HS-5 (cell line): Measurements from ENCODE around the gene NPBWR2.
"Not testable (repeated sequence)": the region's sequence is repeated elsewhere in the genome, so short reads cannot be mapped to it uniquely, and the experiment has no call there.

Experiments
- DNase-seq: peaks from one replicate; pipeline ENCODE4 v3.0.0-alpha.2; 2012; ENCODE audit warnings: low read depth

The NPBWR2 gene

DNA sequence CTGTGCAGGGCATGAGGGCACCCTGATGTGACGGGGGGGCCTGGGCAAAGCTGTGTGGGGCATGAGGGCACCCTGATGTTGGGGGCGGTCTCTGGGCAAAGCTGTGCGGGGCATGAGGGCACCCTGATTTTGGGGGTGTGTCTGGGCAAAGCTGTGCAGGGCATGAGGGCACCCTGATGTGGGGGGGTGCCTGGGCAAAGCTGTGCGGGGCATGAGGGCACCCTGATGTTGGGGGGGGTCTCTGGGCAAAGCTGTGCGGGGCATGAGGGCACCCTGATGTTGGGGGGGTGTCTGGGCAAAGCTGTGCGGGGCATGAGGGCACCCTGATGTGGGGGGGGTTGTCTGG, 10.0 kb upstream of the NPBWR2 start:
- not testable (repeated sequence) for DNase-seq

DNA sequence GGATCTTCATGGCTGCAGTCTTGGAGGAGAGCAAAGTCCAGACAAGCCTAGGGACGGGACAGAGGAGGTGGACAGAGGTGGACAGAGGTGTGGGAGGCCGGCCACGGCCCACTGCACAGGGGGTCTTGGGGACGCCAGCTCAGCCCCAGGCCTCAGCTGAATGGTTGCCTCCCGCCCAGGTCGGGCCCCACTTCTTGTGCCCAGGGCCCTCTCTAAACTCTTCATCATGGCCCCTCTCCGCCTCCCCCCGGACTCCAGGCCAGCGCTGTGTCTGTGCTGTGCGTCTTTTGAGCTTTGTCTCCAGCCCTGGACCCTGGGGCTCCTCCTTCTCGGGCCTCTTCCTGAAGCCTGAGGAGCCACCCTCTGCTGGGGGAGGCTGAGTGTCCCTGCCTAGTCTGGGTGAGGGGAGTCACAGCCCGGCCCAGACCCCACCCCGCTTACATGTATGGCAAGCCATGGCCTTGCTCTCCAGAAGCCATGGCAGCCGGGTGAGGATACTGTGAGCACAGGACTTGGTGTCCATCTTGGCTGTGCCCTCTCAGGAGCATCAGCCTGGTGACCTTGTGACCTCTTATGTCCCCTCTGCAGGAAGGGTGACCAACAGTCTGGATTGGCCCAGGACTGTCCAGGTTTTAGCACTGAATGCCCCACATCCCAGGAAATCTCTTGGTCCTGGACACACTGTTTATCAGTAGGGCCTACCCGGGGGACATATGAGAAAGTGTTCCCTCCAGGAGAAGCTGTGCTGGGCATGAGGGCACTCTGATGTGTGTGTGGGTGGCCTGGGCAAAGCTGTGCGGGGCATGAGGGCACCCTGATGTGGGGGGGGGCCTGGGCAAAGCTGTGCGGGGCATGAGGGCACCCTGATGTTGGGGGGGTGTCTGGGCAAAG, 9.4 kb upstream of the NPBWR2 start:
- DNase-seq: no peak

DNA sequence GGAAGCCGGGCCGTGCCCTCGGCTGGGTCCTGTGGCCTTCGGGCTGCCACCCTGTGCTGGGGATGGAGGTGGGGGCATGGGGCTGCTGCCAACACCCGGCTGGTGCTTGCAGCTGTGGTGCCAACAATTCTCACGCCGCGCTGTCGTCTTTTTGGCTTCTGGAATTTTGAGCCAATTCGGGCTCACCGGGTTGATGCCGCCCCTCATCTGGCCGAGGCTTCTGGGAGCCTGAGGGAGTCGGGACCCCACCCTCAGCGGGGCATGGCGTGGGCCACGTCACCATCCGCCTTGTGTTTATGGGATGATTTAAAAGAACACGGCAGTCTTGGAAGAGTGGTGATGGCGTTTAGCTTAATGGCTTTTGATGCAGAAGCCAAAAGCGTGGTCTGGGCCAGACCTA, 8.7 kb upstream of the NPBWR2 start:
- no peak for DNase-seq

DNA sequence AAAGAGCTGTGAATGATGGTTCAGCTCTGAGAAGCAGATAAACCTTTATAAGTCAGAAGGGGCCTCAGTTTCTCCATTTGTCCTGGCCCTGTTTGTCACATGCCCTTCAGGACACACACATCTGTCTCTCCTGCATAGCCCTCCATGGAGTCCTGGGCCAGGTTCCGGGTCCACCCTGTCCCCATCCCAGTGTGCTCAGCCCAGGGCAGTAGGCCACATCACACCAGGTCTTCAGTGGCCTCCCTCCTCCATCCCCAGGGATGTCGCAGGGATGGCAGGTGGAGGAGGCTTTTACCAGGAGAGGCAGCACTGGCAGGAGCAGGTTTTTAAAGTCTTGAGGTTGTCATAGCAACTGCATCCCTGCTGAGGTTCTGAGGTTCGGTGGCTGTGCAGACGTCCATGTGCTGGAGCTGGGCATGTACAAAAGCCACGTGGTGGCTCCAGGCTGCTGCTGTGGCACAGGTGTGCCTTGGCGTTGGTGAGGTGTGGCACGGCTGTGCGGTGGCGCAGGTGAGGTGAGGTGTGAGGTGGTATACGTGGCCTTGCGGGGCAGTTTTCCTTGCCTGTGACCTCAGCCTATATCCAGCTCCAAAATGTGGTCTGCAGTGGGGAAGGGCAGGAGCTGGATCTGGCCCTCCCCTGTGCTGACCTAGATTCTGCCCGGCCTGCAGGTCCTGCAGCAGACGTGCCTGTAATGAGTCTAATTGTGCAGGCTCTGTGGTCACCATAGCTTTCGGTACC, 8.0 kb upstream of the NPBWR2 start:
- no peak for DNase-seq

DNA sequence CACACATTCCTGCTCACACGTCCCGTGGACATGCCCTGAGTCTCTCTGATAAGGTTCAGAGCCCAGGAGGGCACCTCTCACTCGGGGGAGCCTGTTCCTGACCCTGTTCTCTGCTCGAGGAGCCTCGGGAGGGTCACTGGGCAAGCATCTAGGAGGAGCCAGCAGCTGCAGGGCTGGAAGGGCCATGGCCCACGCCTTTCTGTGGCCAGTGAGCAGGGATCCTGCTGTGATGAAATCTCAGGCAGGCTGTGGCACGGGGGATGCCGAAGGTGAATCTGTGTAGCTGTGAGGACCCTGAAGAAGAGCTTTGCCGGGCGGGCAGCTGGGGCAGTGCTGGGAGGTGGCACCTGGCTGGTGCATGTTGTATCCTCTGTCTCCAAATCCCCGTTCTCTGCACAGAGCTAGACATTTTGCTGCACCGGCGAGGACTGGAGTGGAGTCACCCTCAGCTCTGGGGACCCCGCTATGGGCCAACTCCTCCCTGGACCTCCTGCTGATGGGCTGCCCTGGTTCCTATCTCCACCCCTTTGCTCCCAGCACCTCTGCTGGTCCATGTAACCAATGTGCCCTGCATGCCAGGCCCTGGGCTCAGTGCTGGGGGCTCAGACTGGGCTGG, 7.1 kb upstream of the NPBWR2 start:
- DNase-seq: no peak

DNA sequence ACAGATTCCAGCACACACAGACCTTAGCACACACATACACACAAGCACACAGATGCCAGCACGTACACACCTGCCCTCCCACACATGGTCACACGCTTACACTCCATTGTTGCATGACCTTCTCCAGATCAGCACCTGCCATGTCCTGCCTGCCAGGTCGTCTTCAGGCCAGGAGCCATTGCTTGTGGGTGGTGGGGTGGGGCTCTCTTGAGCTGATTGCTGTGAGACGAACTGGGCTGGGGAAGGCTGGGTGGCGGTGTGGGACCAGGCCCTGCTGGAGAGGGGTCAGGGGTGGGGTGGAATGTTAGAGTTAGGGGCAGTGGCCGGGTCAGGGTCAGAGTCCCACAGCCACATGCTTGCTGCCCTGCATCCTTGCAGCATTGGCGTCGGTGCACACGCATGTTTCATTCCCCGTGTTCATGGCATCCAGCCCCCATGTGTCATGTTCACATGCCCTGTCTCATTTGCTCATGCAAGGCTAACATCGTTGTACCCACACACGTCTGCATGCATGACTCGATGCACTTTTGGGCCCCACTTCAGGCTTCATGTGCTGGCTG, 6.5 kb upstream of the NPBWR2 start:
- DNase-seq: no peak

DNA sequence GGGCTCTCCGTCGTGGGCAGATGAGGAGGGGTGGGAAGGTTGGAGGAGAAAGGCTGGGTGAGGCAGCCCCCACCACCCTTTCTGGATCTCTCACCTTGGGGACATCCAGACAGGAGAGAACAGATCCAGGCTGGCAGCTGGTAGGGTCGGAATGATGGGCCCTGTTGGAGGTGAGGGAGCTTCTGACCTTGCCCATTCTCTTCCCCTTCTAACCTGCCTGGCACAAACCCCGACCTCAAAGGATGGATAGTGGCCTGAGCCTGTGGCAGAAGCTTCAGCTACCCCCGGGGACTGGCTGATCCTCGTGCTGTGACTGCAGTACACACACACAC, 6.0 kb upstream of the NPBWR2 start:
- DNase-seq: no peak

DNA sequence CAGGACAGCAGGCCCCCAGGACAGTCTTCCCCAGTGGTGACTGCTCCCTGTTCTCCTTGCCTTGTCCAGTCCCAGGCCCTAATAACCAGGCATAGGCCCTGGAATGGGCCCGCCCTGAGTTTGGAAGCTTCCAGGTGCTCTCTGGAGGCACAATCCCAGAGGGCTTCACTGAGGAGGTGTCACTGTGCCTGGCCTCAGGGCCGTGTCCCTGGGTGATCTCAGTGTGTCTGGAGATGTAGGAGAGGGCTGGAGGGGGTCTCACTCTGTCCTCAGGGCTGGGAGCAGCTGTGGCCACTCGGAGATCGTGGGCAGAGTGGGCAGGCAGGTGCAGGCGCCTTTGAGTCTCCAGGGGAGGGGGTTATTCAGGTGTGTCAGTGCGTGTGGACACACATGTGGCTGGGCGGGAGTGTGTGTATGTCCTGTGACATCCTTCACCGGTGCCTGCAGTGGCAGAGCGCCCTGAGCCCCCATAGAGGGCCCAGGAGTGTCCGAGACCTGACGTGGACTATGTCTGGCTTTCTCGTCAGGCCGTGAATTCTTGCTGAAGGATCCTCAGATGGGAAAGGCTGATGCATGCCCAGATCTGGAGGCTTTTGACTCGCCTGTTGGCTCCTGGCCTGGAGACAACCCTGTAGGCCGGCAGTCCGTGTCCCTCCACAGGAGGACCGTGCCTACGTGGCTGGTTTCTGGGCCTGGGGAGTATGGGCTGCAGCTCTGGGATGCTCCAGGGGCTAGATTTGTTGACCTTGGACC, 5.5 kb upstream of the NPBWR2 start:
- DNase-seq: no peak

DNA sequence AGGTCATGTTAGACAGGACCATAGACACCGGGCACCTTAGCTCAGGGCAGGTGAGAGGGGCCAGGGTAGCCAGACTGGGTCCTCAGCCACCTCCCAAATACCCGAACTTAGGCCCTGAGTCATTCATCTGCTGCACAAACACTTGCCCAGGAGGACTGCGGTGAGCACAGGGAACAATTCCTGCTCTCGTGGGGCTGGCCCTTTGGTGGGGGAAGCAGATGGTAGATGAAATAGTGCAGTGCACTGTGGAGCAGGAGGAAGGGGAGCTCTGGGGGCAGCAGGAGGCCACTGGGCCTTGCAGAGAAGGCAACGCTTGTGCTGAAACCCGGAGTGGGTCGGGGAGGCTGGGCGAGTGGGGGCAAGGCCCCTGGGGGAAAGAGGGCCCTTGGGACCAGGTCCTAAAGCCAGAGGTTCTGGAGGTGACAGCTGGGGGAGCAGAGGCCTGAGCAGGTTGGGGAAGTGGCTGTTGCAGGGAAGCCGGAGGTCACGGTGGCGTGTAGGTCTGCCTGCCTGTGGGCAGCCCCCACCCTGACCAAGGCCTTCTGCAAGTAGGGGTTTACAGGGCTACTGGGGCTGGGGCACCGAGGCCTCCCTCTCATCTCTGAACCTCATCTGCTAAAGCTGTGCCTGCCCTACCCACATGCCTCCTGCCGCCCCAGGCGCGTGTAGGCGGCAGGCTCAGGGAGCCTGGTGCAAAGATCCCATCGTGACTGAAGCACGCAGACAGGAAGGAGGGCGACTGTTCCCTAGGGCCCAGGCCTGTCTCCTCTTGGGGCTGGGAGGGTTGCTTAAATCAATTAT, 4.7 kb upstream of the NPBWR2 start:
- DNase-seq: no peak

DNA sequence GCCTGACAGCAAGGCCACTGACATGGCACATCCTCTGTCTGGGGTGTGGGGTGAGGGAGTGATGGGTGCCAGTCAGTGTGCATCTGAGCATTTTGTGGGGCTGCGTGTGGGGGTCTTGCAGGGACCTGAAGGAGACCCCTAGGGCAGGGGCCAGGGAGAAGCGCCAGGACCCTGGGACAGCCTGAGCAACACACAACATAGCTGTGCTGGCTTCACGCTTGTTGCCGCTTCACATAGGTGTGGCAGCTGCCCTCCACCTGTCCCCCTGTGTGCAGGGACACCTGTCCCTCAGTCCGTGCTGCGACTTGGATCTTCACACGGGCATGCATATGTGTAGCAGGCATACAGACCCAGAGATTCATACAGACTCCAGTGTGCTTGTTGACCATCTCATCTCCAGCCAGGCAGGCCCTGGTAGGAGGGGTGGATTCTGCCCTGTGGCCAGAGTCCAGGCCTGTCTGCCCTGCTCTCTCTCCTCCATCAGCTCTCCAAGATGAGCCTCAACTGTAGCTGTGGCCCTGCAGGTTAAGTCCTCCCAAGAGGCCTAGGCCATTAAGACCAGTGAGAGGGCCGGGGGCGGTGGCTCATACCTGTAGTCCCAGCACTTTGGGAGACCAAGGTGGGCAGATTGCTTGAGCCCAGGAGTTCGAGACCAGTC, 3.2 kb upstream of the NPBWR2 start:
- DNase-seq: no peak

DNA sequence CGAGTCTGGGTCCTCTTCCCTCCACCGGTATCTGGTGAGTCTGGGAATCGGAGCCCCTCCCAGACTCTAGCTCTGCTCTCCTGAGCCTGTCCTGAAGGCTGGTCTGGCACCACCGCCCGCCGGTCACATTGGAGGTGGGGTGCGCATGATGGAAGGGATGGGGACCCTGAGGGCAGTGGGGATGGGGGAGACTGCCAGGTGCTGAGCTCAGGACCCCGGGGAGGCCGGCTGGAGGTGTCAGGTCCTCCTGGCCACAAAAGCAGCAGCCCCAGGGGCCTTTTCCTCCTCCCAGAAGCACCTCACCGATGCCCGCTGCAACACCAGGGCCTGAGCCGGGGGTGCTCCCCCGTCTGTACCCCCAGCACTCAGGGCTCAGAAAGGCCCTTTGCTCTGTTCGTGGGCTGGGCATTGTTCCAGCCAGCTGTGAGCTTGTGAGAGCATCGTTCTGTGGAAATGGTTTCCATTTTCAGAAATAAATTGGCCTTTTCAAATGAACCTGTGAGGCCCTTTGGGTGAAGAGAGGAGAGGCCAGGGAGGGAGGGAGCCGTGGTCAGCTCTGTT, 2.5 kb upstream of the NPBWR2 start:
- DNase-seq: no peak

DNA sequence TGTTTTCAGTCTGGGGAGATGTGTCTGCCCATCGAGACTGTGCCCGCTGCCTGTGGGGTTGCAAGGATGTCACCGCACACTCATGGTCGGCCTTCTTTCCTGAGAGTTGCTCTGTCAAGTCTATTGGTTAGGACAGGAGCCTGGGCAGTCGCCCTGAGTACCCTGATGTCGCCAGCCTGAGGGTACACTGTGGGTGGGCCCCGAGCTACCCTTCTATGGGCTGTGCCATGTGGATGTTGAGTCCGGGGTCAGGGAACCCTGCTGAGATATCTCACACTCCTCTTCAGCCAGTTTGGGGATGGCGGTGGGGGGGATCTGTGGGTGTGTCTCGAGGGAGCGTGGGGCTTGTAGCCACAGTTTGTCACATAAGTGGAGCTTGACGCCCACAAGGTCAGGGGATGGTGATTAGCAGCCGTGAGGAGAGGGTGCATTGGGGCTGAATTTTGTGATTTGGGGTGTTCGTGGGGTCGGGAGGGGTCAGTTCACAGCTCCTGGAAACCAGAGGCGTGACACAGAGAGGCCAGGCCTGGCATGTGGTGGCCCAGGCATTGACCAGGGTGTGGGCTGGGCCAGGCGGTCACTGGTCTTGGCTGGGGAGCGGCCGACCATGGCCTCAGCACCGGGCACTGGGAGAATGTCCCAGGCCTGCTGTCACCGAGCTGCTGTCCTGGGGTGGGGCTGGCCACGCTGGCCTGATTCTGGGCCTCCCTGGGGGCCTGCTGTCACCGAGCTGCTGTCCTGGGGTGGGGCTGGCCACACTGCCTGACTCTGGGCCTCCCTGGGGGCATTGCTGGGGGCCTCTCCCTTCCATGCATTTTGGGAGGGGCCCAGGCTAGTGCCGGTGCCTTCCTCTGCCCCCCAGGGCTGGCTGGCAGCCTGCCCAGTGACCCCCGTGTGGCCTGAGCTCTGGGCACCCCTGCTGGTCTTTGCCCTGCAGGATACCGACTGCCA, 1.6 kb upstream of the NPBWR2 start:
- DNase-seq: no peak

DNA sequence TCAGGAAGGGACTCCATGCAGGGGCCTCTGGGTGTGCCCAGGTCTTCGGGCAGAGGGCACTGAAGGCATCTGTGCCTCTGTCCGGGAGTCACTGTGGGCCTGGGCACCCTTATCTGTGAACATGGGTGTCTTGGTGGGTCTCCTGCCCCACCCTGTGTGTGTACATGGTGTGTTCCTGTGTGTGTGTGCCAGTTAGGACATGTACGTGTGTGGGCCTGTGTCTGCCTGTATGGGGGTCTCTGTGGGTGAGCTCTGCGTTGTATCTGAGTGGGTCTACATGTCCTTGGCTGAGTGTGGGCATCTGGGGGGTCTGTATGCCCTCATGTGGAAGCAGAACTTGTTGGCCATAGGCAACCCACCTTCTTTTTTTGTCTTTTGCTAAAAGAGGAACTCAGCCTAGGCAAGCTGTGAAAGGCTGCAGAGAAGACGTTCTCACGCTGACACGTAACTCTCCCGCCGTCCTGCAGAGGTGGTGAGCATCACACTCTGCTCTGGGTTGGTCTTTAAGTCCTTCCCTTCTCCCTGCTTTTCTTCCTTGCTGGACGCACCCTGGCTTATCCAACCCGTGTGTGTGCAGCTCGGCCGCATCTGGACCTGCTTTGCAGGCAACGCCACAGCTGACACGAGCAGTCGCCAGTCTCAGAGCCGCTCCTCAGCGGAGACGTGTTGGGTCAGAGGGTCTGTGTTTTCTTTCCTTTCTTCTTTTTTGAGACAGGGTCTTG, 532 bp upstream of the NPBWR2 start:
- DNase-seq: no peak

DNA sequence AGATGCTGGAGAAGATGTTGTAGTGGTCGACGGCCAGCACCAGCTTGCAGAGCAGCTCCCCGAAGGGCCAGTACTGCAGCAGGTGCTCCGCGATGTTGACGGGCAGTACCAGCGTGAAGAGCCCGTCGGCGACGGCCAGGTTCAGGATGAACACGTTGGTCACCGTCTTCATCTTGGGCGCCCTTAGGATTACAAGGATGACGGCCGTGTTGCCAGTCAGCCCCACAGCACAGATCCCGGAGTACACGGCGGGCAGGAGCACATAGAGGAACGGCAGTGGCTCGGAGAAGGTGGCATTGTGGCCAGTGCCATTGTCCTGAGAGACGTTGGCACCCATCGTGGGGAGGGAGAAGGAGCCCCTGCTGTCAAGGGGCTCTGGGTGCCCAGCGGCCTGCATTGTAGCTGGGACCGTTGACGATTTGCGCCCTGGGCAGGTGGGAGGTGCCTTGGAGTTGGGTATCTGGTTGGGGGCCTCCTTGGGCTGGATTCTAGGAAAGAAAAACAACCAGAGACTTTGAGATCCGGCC, 867 bp downstream of the NPBWR2 start:
- DNase-seq: no peak

DNA sequence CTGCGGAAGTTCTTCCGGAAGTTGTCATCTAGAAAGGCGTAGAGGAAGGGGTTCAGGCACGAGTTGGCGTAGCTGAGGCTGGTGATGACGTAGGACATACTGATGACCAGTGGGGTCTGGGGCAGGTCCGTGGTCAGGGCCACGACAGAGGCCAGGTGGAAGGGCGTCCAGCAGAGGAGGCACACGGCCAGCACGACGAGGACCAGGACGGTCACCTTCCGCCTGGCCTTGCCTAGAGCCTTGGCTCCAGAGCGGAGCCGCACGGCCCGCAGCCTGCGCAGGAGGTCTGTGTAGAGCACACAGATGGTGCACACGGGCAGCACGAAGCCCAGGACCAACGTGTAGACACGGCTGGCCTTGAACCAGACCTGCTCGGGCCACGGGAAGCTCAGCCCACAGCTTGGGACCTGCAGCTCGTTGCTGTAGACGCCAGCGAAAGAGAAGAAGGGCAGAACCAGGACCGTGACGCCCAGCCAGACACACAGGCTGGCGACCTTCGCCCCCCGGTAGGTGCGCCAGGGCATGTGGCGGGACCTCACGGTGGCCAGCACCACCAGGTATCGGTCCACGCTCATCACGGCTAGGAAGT, 1.4 kb downstream of the NPBWR2 start:
- no peak for DNase-seq

DNA sequence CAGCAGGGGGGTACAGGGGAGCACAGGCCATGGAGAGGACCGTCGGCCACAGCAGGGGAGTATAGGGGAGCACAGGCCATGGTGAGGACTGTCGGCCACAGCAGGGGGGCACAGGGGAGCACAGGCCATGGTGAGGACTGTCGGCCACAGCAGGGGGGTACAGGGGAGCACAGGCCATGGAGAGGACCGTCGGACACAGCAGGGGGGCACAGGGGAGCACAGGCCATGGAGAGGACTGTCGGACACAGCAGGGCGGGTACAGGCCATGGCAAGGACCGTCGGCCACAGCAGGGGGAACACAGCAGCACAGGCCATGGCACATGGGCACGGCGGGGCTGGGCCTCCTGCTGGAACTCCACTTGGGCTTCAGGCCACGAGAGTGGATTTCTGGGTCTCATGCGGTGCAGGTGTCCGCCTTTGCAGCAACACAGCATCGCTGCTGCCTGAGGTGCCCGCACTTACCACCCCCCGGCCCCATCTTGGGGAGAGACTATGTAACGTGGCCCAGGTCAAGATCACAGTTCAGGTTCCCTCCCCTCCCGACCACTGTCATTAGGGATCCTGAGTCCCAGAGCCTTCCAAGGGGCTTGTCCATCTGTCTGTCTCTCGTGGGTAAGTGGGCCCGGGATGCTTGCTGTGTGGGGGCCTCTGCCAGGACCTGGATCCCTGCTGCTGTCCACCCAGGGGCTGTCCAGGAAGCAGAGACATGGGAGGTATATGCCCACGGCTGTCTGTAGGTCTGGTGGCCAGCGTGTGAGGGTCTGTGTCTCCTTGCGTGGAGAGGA, 2.5 kb downstream of the NPBWR2 start:
- DNase-seq: no peak
